GM10248 (cell line): Measurements from ENCODE around the gene MPV17.
"Not testable (repeated sequence)": the region's sequence is repeated elsewhere in the genome, so short reads cannot be mapped to it uniquely, and the experiment has no call there.

ENCODE experiments used
- CTCF ChIA-PET: fragments of 300-600 bp; sonication (Branson Sonifier 250); formaldehyde crosslinking; extraction: SDS; loops from one replicate; lab custom pipeline; 2021; ENCODE audit warnings: antibody characterized with exemption; lab: Yijun Ruan, JAX
- POLR2A ChIA-PET: fragments of 350-650 bp; sonication (Branson Sonifier 250); formaldehyde crosslinking; extraction: SDS; loops from one replicate; lab custom pipeline; 2020; ENCODE audit warnings: antibody characterized with exemption; lab: Yijun Ruan, JAX
- DNase-seq: peaks from one replicate; pipeline ENCODE4 v3.0.0; 2012; ENCODE audit errors: extremely low spot score
- TF ChIP-seq, protein P1 (sequence below): IDR thresholded peaks from 2 replicates; pipeline ENCODE4 v1.5.1; 2012; ENCODE audit warnings: mild to moderate bottlenecking, low read depth; ENCODE audit errors: extremely low read depth, missing control alignments, control extremely low read depth

MPV17 gene

GRCh38 chr2:27362678-27363420, 40.0 kb upstream of the MPV17 start:
- ChIA-PET POLR2A (interaction anchor here (0.9 kb wide), 1 partner anchor 229 kb away, joined by 3 read pairs; no protein-coding TSS in a partner anchor), CTCF (no interaction called here)
- DNase-seq, result no peak
- TF ChIP-seq, protein P1, sequence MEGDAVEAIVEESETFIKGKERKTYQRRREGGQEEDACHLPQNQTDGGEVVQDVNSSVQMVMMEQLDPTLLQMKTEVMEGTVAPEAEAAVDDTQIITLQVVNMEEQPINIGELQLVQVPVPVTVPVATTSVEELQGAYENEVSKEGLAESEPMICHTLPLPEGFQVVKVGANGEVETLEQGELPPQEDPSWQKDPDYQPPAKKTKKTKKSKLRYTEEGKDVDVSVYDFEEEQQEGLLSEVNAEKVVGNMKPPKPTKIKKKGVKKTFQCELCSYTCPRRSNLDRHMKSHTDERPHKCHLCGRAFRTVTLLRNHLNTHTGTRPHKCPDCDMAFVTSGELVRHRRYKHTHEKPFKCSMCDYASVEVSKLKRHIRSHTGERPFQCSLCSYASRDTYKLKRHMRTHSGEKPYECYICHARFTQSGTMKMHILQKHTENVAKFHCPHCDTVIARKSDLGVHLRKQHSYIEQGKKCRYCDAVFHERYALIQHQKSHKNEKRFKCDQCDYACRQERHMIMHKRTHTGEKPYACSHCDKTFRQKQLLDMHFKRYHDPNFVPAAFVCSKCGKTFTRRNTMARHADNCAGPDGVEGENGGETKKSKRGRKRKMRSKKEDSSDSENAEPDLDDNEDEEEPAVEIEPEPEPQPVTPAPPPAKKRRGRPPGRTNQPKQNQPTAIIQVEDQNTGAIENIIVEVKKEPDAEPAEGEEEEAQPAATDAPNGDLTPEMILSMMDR, result no peak

- TF ChIP-seq, protein P1, result no peak
- CTCF ChIA-PET, result interaction anchor here (0.8 to 2.0 kb wide), 2 partner anchors 13 to 327 kb away, joined by 3 to 10 read pairs; partner anchors contain the start of gene EIF2B4
- peak; percentile 90 for DNase-seq
- POLR2A ChIA-PET, result no interaction called here
These were observed 33.7 kb upstream of the MPV17 start, which contains the start of gene GTF3C2 for GRCh38 chr2:27356382-27357181. Gene GTF3C2, minus strand, starts transcription at chr2:27356764. Its CDS starts 13,210 bp downstream, at chr2:27343554.

GRCh38 chr2:27356056-27356381, 33.1 kb upstream of the MPV17 start:
- ChIA-PET CTCF (interaction anchor here (2.0 kb wide), 1 partner anchor 13 kb away, joined by 10 read pairs; the partner anchor contains the start of gene EIF2B4), POLR2A (no interaction called here)
- TF ChIP-seq, protein P1, result no peak
- DNase-seq, result no peak

DNA sequence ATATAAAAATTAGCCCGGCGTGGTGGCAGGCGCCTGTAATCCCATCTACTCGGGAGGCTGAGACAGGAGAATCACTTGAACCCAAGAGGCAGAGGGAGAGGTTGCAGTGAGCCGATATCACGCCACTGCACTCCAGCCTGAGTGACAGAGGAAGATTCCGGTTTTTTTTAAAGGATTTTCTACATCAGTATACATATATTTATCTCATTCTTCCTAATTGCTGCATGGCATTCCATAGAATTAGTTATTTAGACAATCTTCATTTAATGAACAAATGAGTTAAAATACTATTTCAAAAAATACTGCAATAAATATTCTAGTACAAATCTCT, 31.7 kb upstream of the MPV17 start:
- no peak for DNase-seq
- ChIA-PET CTCF (interaction anchor here (1.8 kb wide), 2 partner anchors 10 to 15 kb away, joined by 8 to 14 read pairs; no protein-coding TSS in a partner anchor), POLR2A (no interaction called here)
- TF ChIP-seq, protein P1, result no peak

- ChIA-PET POLR2A (no interaction called here), CTCF (interaction anchor here (1.3 to 1.8 kb wide), 4 partner anchors 10 to 55 kb away, joined by 3 to 14 read pairs (median 6); partner anchors contain the start of gene PPM1G)
- no peak for DNase-seq
- TF ChIP-seq, protein P1, result no peak
These were observed 31.1 kb upstream of the MPV17 start for GRCh38 chr2:27353762-27354596.

DNA sequence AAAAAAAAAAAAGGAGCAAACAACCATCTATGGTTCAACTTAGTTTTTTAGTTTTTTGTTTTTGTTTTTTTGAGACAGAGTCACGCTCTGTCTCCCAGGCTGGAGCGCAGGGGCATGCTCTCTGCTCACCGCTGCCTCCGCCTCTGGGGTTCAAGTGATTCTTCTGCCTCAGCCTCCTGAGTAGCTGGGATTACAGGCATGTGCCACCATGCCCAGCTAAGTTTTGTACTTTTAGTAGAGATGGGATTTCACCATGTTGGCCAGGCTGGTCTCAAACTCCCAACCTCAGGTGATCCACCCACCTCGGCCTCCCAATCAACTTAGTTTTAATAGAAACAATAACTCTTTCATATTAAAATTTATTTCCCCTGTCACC, 30.5 kb upstream of the MPV17 start:
- DNase-seq, POLR2A ChIA-PET: not testable (repeated sequence)
- CTCF ChIA-PET, result interaction anchor here (1.3 to 1.8 kb wide), 4 partner anchors 9 to 56 kb away, joined by 3 to 14 read pairs (median 6); partner anchors contain the start of gene PPM1G
